GM19240 (cell line): ENCODE data around the gene CSNK1E.

ENCODE experiments used
- DNase-seq: peaks from one replicate; pipeline ENCODE4 v3.0.0; 2011; ENCODE audit warnings: low spot score; ENCODE audit not compliant: insufficient read length

CSNK1E gene

GRCh38 chr22:38250643-38251340, 66.4 kb downstream of the CSNK1E start:
- DNase-seq, result no peak

- no peak for DNase-seq
These were observed 67.2 kb downstream of the CSNK1E start for GRCh38 chr22:38249803-38250642.

GRCh38 chr22:38249301-38249700, 67.9 kb downstream of the CSNK1E start:
- DNase-seq, result no peak

- no peak for DNase-seq
These were observed 69.0 kb downstream of the CSNK1E start for GRCh38 chr22:38248280-38248679.

- no peak for DNase-seq
These were observed 69.5 kb downstream of the CSNK1E start for GRCh38 chr22:38247713-38248112.

GRCh38 chr22:38246692-38247091, 70.5 kb downstream of the CSNK1E start:
- no peak for DNase-seq

- no peak for DNase-seq
These were observed 71.1 kb downstream of the CSNK1E start for GRCh38 chr22:38246046-38246658.

GRCh38 chr22:38244106-38244505, 73.1 kb downstream of the CSNK1E start:
- DNase-seq, result no peak

- DNase-seq, result no peak
These were observed 74.0 kb downstream of the CSNK1E start for GRCh38 chr22:38243007-38243765.

- DNase-seq, result no peak
These were observed 76.4 kb downstream of the CSNK1E start for GRCh38 chr22:38240734-38241252.
